HL-60 (cell line): ENCODE results near the gene TM7SF2.

Experiments
- DNase-seq, 2 experiments: peaks; one replicate each; pipeline ENCODE4 v3.0.0-alpha.2; 2010 to 2020; ENCODE audit warnings: low read depth in 1 of 2, low spot score in 1 of 2
- H3K27ac ChIP-seq: fragments of 250-450 bp; sonication (Bioruptor Pico); replicated peaks from 2 replicates; pipeline ENCODE4 v1.5.1; 2020; ENCODE audit warnings: mild to moderate bottlenecking, moderate library complexity
- H3K27me3 ChIP-seq: fragments of 250-450 bp; sonication (Bioruptor Pico); 2 replicates; pipeline ENCODE4 v1.5.1; 2021; ENCODE audit warnings: mild to moderate bottlenecking, moderate library complexity; ENCODE audit not compliant: insufficient read depth, poor library complexity, severe bottlenecking
- H3K4me3 ChIP-seq: replicated peaks from 2 replicates; pipeline ENCODE4 v1.5.1; 2011; ENCODE audit warnings: mild to moderate bottlenecking, control low read depth, low read length; ENCODE audit not compliant: insufficient read depth
- CTCF ChIP-seq: IDR thresholded peaks from one replicate; pipeline ENCODE4 v1.5.1; 2011; ENCODE audit warnings: low read length, control low read depth, inconsistent platforms; ENCODE audit not compliant: insufficient read depth
- GABPA ChIP-seq: IDR thresholded peaks from 2 replicates; pipeline ENCODE4 v1.6.1; 2012; ENCODE audit warnings: low read depth
- POLR2AphosphoS5 ChIP-seq: IDR thresholded peaks from 2 replicates; pipeline ENCODE4 v1.6.1; 2012; ENCODE audit warnings: low read depth
- REST ChIP-seq: IDR thresholded peaks from 2 replicates; pipeline ENCODE4 v1.6.1; 2012; ENCODE audit warnings: low read depth; ENCODE audit not compliant: insufficient replicate concordance
- SPI1 ChIP-seq: IDR thresholded peaks from 2 replicates; pipeline ENCODE4 v1.6.1; 2012; ENCODE audit warnings: low read depth, mild to moderate bottlenecking, borderline replicate concordance

Gene TM7SF2

GRCh38 chr11:65130631-65131416, 19.2 kb downstream of the TM7SF2 start:
- H3K27ac ChIP-seq, result no peak overlapping the region
- no peaks in the 10 kb centered on the region for H3K27me3 ChIP-seq
- no peak for TF ChIP-seq REST
- H3K4me3 ChIP-seq, result no peak overlapping the region
- no peak for DNase-seq

- H3K4me3 ChIP-seq, result no peak overlapping the region
- no peak for DNase-seq
- TF ChIP-seq SPI1, result no peak
- no peaks in the 10 kb centered on the region for H3K27me3 ChIP-seq
- no peak overlapping the region for H3K27ac ChIP-seq
Measured at GRCh38 chr11:65131417-65131776, 19.7 kb downstream of the TM7SF2 start.

GRCh38 chr11:65131895-65132237, 20.2 kb downstream of the TM7SF2 start:
- no peak for DNase-seq
- no peak for TF ChIP-seq REST
- TF ChIP-seq GABPA, result no peak
- TF ChIP-seq POLR2AphosphoS5, result no peak
- no peak for TF ChIP-seq CTCF
- no peak for TF ChIP-seq SPI1
- Histone ChIP-seq H3K4me3 (no peak overlapping the region), H3K27ac (no peak overlapping the region), H3K27me3 (no peaks in the 10 kb centered on the region)

- no peak overlapping the region for H3K4me3 ChIP-seq
- H3K27me3 ChIP-seq, result no peaks in the 10 kb centered on the region
- DNase-seq, result no peak
- TF ChIP-seq SPI1 (0 out of 2 replicates have a peak, but pooled peaks have one; percentile 2), GABPA (no peak), REST (no peak), CTCF (no peak)
- H3K27ac ChIP-seq, result peak overlapping the region; percentile 23; the same call in 1 of the 2 replicates
Measured at GRCh38 chr11:65132238-65132987, 20.7 kb downstream of the TM7SF2 start.
